ENCODE measurements around the gene KCNK1.

DNA sequence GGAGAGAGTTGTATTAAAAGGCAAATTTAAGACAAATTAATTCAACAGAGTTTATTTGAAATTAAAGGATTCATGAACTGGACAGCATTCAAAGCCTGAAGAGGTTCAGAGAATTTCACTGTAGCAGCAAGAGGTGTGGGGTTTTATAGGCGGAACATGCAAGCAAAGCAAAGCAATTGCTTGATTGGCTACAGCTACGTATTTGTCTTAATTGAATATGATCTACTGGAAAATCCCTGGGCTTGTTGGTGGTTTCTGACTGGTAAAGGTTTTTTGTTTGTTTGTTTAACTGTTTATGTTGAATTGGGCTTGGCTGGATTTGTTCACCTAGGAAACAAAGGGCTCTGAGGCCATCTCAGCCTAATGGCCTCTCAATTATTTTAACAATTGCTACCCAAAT lies 61.5 kb downstream of the KCNK1 start:
- no peak for TF ChIP-seq POLR2A (IDR thresholded peaks at IDR 0.05; ENCODE audit: insufficient read depth in 1 of 2, low read depth in 2 of 2, low read length in 2 of 2)
- no peak for TF ChIP-seq CTCF (CRISPR knock-in tag; IDR thresholded peaks at IDR 0.05)
- TF ChIP-seq ZSCAN20 (CRISPR knock-in tag; IDR thresholded peaks at IDR 0.05; ENCODE audit: borderline replicate concordance): no peak
- TF ChIP-seq, protein P1, sequence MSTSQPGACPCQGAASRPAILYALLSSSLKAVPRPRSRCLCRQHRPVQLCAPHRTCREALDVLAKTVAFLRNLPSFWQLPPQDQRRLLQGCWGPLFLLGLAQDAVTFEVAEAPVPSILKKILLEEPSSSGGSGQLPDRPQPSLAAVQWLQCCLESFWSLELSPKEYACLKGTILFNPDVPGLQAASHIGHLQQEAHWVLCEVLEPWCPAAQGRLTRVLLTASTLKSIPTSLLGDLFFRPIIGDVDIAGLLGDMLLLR (CRISPR knock-in tag; IDR thresholded peaks at IDR 0.05): no peak
- TF ChIP-seq, protein P2, sequence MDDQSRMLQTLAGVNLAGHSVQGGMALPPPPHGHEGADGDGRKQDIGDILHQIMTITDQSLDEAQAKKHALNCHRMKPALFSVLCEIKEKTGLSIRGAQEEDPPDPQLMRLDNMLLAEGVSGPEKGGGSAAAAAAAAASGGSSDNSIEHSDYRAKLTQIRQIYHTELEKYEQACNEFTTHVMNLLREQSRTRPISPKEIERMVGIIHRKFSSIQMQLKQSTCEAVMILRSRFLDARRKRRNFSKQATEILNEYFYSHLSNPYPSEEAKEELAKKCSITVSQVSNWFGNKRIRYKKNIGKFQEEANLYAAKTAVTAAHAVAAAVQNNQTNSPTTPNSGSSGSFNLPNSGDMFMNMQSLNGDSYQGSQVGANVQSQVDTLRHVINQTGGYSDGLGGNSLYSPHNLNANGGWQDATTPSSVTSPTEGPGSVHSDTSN (CRISPR knock-in tag; IDR thresholded peaks at IDR 0.05; ENCODE audit: borderline replicate concordance): no peak
- TF ChIP-seq, protein P3, sequence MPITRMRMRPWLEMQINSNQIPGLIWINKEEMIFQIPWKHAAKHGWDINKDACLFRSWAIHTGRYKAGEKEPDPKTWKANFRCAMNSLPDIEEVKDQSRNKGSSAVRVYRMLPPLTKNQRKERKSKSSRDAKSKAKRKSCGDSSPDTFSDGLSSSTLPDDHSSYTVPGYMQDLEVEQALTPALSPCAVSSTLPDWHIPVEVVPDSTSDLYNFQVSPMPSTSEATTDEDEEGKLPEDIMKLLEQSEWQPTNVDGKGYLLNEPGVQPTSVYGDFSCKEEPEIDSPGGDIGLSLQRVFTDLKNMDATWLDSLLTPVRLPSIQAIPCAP (CRISPR knock-in tag; IDR thresholded peaks at IDR 0.05; ENCODE audit: low read depth): no peak
- TF ChIP-seq ZNF550 (CRISPR knock-in tag; IDR thresholded peaks at IDR 0.05; ENCODE audit: borderline replicate concordance): no peak
- TF ChIP-seq NR3C1 (CRISPR knock-in tag; IDR thresholded peaks at IDR 0.05): no peak
